OCI-LY7 (cell line): Measurements from ENCODE around the gene DCPS. TPM values are rescaled to one million over a fixed set of nuclear protein-coding genes. Genes with fewer than 3 reads are reported as not detected.

Experiments used
- BruUV-seq: library from RNA; stranded (reverse); fragments of 400-500 nt; replicated peaks from 2 replicates; lab custom pipeline; 2021; lab: Mats Ljungman, UMichigan
- CTCF ChIA-PET: fragments of 300-600 bp; sonication (Branson Sonifier 250); formaldehyde crosslinking; loops from one replicate; lab custom pipeline; 2022; ENCODE audit warnings: antibody characterized with exemption; ENCODE audit not compliant: unreplicated experiment; lab: Charles Lee
- POLR2A ChIA-PET: fragments of 300-600 bp; sonication (Branson Sonifier 250); formaldehyde crosslinking; loops from one replicate; lab custom pipeline; 2022; ENCODE audit warnings: antibody characterized with exemption; lab: Charles Lee
- DNase-seq: peaks from one replicate; pipeline ENCODE4 v3.0.0-alpha.2; 2015; ENCODE audit warnings: low spot score
- H2AFZ ChIP-seq: fragments of 200-600 bp; sonication (generic), shearing (Covaris generic); 2 replicates; pipeline ENCODE4 v1.6.1; 2014; ENCODE audit warnings: mild to moderate bottlenecking, antibody characterized with exemption, low read length, moderate library complexity
- H3K27ac ChIP-seq: fragments of 200-600 bp; sonication (generic); 2 replicates; pipeline ENCODE4 v1.5.1; 2014; ENCODE audit warnings: mixed run types, low read depth, mild to moderate bottlenecking, moderate library complexity, low read length, inconsistent platforms; ENCODE audit not compliant: poor library complexity, severe bottlenecking
- H3K36me3 ChIP-seq: fragments of 200-600 bp; sonication (generic); 2 replicates; pipeline ENCODE4 v1.6.1; 2014; ENCODE audit warnings: mild to moderate bottlenecking, antibody characterized with exemption, low read length, moderate library complexity, mixed read lengths; ENCODE audit not compliant: insufficient read depth
- H3K4me1 ChIP-seq: fragments of 200-600 bp; sonication (generic); 2 replicates; pipeline ENCODE4 v1.5.1; 2014; ENCODE audit warnings: mild to moderate bottlenecking, low read length; ENCODE audit not compliant: insufficient read depth, poor library complexity, severe bottlenecking
- H3K4me2 ChIP-seq: fragments of 200-600 bp; sonication (generic); 2 replicates; pipeline ENCODE4 v1.6.1; 2014; ENCODE audit warnings: mild to moderate bottlenecking, low read length
- H3K4me3 ChIP-seq: fragments of 200-600 bp; sonication (generic); 2 replicates; pipeline ENCODE4 v1.5.1; 2014; ENCODE audit warnings: mild to moderate bottlenecking, low read depth, low read length; ENCODE audit not compliant: poor library complexity, severe bottlenecking
- H3K79me2 ChIP-seq: fragments of 200-600 bp; sonication (generic); 2 replicates; pipeline ENCODE4 v1.6.1; 2016; ENCODE audit warnings: low read depth, mild to moderate bottlenecking, low read length, moderate library complexity, mixed read lengths; ENCODE audit not compliant: insufficient read depth
- H3K9me2 ChIP-seq: fragments of 200-600 bp; sonication (generic); 2 replicates; pipeline ENCODE4 v1.6.1; 2016; ENCODE audit warnings: mild to moderate bottlenecking, low read length, mixed read lengths; ENCODE audit not compliant: insufficient read depth
- H3K9me3 ChIP-seq: fragments of 200-600 bp; sonication (generic); 2 replicates; pipeline ENCODE4 v1.6.1; 2014; ENCODE audit warnings: mild to moderate bottlenecking, mixed run types, low read length, mixed read lengths
- H4K20me1 ChIP-seq: fragments of 200-600 bp; sonication (generic); 2 replicates; pipeline ENCODE4 v1.6.1; 2014; ENCODE audit warnings: mild to moderate bottlenecking, antibody characterized with exemption, low read length, moderate library complexity, mixed read lengths; ENCODE audit not compliant: insufficient read depth
- EZH2phosphoT487 ChIP-seq: fragments of 200-600 bp; sonication (generic); IDR thresholded peaks from 2 replicates; pipeline ENCODE4 v1.6.1; 2018; ENCODE audit warnings: low read depth, borderline replicate concordance, mild to moderate bottlenecking, mixed run types, antibody characterized with exemption, low read length, moderate library complexity, mixed read lengths
- intact Hi-C: fragments of 100-400 bp; cut with micrococcal nuclease; formaldehyde crosslinking; loops from one replicate; pipeline ENCODE4 v1.10.0; 2022; ENCODE audit not compliant: unreplicated experiment
- total RNA-seq, 2 experiments: library from RNA; depleted of rRNA in 1 of 2; stranded (reverse); fragments of >200 nt in 1 of 2; shearing (Covaris generic) in 1 of 2; gene quantifications; 2 replicates each; pipeline ENCODE4 v1.2.3, GENCODE V29; 2014 to 2022
- TF ChIP-seq, protein P1 (sequence below): fragments of 200-600 bp; sonication (generic); conservative IDR thresholded peaks from 2 replicates; pipeline ENCODE4 v1.5.1; 2014; ENCODE audit warnings: mild to moderate bottlenecking, antibody characterized with exemption, low read length, moderate library complexity, mixed read lengths

DCPS gene
- total RNA-seq, 2 experiments from 2014 or later, result 30.4 to 36.5 TPM

DNA sequence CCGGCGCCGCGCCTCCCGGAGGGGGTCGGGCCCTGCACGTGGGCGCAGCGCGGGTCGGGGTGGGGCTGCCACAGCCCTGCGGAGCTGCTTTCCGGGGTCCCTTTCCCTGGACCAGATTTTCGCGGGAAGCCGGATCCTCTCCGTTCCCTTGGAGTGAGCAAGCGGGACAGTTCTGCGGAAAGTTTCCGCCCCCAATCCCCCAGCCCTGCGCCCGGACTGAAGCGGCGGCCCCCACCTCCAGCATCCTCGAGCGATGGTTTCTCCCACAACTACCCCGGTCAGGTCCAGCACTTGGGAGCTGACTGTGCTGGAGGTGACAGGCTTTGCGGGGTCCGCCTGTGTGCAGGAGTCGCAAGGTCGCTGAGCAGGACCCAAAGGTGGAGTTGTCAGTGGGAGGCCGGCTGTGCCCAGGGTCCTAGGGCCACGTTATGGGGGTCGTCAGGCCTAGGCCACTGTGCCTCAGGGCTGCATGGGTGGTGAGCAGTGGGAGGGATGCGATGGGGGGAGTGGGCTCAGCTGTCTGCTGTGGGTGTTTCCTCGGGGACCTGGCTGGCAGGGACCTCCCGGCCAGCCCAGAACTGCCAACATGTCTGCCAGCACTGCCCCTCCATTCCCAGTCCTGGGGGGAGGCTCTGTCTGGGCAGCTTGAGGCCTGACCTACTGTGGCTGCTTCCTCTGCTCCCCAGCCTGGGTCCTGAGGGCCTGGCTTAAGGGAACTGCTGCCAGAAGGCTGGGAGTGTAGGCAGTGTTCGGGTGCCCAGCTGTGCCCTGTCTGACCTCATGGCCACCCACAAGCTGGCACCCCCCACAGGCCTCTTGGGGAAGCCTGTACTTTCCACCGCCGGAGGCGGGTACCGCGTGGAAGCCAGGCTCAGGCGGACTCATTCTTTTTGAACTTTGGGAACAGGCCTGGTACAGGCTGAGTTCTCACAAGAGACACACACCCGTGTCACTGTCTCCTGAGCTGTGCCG is 52.4 kb downstream of the DCPS start:
- intact Hi-C loops, result loop anchor here (2.0 kb wide), 2 partner anchors 51 to 65 kb away; partner anchors contain the start of gene DCPS
- ChIA-PET CTCF (interaction anchor here (0.5 to 0.9 kb wide), 5 partner anchors 75 to 222 kb away, joined by 3 to 6 read pairs (median 4); no protein-coding TSS in a partner anchor), POLR2A (interaction anchor here (0.6 to 3.6 kb wide), 6 partner anchors 13 to 124 kb away, joined by 3 to 27 read pairs (median 4); no protein-coding TSS in a partner anchor)
- H3K4me2 ChIP-seq, result peak overlapping the region; percentile 92
- H2AFZ ChIP-seq, result peak overlapping the region; percentile 21; the same call in 1 of the 2 replicates
- H3K36me3 ChIP-seq, result peaks cover 13% of the 10 kb centered on the region; the same call in 1 of the 2 replicates
- peak; percentile 46 for DNase-seq
- H3K4me1 ChIP-seq, result peaks cover 35% of the 10 kb centered on the region
- no peaks in the 10 kb centered on the region for H3K9me3 ChIP-seq
- H3K4me3 ChIP-seq, result peak overlapping the region; percentile 80
- TF ChIP-seq, protein P1, sequence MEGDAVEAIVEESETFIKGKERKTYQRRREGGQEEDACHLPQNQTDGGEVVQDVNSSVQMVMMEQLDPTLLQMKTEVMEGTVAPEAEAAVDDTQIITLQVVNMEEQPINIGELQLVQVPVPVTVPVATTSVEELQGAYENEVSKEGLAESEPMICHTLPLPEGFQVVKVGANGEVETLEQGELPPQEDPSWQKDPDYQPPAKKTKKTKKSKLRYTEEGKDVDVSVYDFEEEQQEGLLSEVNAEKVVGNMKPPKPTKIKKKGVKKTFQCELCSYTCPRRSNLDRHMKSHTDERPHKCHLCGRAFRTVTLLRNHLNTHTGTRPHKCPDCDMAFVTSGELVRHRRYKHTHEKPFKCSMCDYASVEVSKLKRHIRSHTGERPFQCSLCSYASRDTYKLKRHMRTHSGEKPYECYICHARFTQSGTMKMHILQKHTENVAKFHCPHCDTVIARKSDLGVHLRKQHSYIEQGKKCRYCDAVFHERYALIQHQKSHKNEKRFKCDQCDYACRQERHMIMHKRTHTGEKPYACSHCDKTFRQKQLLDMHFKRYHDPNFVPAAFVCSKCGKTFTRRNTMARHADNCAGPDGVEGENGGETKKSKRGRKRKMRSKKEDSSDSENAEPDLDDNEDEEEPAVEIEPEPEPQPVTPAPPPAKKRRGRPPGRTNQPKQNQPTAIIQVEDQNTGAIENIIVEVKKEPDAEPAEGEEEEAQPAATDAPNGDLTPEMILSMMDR, result no peak
- no peak for TF ChIP-seq EZH2phosphoT487
- no peaks in the 10 kb centered on the region for H3K9me2 ChIP-seq
- no peak overlapping the region for H3K27ac ChIP-seq
- H3K79me2 ChIP-seq, result peaks cover 36% of the 10 kb centered on the region; the same call in 1 of the 2 replicates
- no TSS peak for BruUV-seq
- no peaks in the 10 kb centered on the region for H4K20me1 ChIP-seq

DNA sequence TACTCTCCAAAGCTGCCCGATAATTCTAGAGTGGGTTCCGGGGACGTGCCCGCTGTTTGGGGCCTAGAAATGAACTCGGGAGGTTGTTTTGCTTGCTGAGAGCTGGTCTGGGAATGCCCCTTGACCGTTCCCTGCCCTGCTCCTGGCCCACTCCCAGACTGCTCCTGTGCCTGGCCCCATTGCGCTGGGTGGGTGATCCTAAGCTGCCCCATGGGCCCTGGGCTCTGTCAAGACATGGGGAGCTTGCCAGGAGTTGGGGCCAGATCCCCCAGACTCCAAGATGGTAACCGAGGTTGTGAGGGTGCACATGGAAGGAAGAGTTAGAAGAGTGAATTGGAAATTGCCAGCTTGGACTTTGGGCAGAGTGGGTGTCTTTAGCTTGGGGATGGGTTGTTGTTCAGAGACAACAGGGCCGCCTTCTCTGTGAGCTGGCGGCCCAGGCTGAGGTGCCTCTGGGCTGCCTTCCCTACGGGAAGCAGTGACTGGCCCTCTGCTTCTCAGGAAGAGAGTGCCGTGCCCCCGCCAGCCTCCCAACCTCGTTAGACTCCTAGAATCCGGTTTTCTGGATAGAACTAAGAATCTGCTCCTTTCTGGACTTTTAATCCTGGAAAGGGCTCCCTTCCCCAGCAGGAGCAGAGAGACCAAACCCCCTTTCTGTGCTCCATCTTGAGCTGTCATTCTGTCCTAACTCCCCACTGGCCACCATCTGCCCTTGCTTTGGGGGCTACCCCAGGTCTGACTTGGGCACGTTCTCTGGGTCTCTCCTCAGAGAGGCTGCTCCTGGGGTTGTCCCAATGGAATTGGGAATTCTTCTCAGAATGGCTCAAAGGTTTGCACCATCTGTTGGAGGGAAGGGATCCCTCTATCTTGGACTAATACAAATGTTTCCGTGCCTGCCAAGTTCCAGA is 53.4 kb downstream of the DCPS start:
- H4K20me1 ChIP-seq, result no peaks in the 10 kb centered on the region
- H2AFZ ChIP-seq, result no peak overlapping the region
- H3K4me1 ChIP-seq, result peaks cover 27% of the 10 kb centered on the region
- ChIA-PET POLR2A (interaction anchor here (1.1 to 1.6 kb wide), 2 partner anchors 11 to 62 kb away, joined by 3 read pairs; no protein-coding TSS in a partner anchor), CTCF (interaction anchor here (0.5 kb wide), 1 partner anchor 121 kb away, joined by 3 read pairs; no protein-coding TSS in a partner anchor)
- DNase-seq, result no peak
- H3K4me2 ChIP-seq, result peak overlapping the region; percentile 92
- H3K36me3 ChIP-seq, result peaks cover 3% of the 10 kb centered on the region; the same call in 1 of the 2 replicates
- BruUV-seq, result TSS peak; percentile 39
- TF ChIP-seq, protein P1, result no peak
- TF ChIP-seq EZH2phosphoT487, result no peak
- peaks cover 26% of the 10 kb centered on the region; the same call in 1 of the 2 replicates for H3K79me2 ChIP-seq
- H3K9me3 ChIP-seq, result no peaks in the 10 kb centered on the region
- no peaks in the 10 kb centered on the region for H3K9me2 ChIP-seq
- intact Hi-C loops, result no loop called here
- H3K4me3 ChIP-seq, result no peak overlapping the region
- H3K27ac ChIP-seq, result no peak overlapping the region
